OCI-LY1 (cell line): ENCODE results near the gene ACVR2A.

ENCODE experiments used
- H2AFZ ChIP-seq: fragments of 200-600 bp; sonication (generic), shearing (Covaris generic); 2 replicates; pipeline ENCODE4 v1.6.0; 2014; ENCODE audit warnings: antibody characterized with exemption, mild to moderate bottlenecking, low read length
- H3F3A ChIP-seq: fragments of 200-600 bp; sonication (generic), shearing (Covaris generic); 2 replicates; pipeline ENCODE4 v1.6.0; 2014; ENCODE audit warnings: mild to moderate bottlenecking, antibody characterized with exemption, low read length, moderate library complexity; ENCODE audit not compliant: insufficient read depth
- H3K27ac ChIP-seq: fragments of 200-600 bp; sonication (generic); 2 replicates; pipeline ENCODE4 v1.5.1; 2014; ENCODE audit warnings: low read length, mixed run types, mild to moderate bottlenecking, low read depth; ENCODE audit not compliant: poor library complexity, severe bottlenecking
- H3K27me3 ChIP-seq: fragments of 200-600 bp; sonication (generic); 2 replicates; pipeline ENCODE4 v1.6.0; 2014; ENCODE audit warnings: antibody characterized with exemption, mild to moderate bottlenecking, low read length, moderate library complexity; ENCODE audit not compliant: insufficient read depth
- H3K36me3 ChIP-seq: fragments of 200-600 bp; sonication (generic); 2 replicates; pipeline ENCODE4 v1.6.1; 2014; ENCODE audit warnings: mild to moderate bottlenecking, antibody characterized with exemption, low read length, moderate library complexity, mixed read lengths; ENCODE audit not compliant: insufficient read depth
- H3K4me1 ChIP-seq: fragments of 200-600 bp; sonication (generic); 2 replicates; pipeline ENCODE4 v1.5.1; 2014; ENCODE audit warnings: mild to moderate bottlenecking, low read length, moderate library complexity; ENCODE audit not compliant: insufficient read depth, severe bottlenecking
- H3K4me2 ChIP-seq: fragments of 200-600 bp; sonication (generic), shearing (Covaris generic); 2 replicates; pipeline ENCODE4 v1.6.1; 2014; ENCODE audit warnings: low read length
- H3K4me3 ChIP-seq: fragments of 200-600 bp; sonication (generic); 2 replicates; pipeline ENCODE4 v1.5.1; 2014; ENCODE audit warnings: low read length, low read depth, mild to moderate bottlenecking, mixed read lengths; ENCODE audit not compliant: poor library complexity, severe bottlenecking
- H3K79me2 ChIP-seq: fragments of 200-600 bp; shearing (Covaris generic); 2 replicates; pipeline ENCODE4 v1.6.1; 2016; ENCODE audit warnings: mixed run types, low read length, mixed read lengths; ENCODE audit not compliant: insufficient read depth
- H3K9ac ChIP-seq: fragments of 200-600 bp; sonication (generic), shearing (Covaris generic); 2 replicates; pipeline ENCODE4 v1.6.1; 2014; ENCODE audit warnings: mild to moderate bottlenecking, low read length, mixed read lengths
- H3K9me2 ChIP-seq: fragments of 200-600 bp; sonication (generic), shearing (Covaris generic); 2 replicates; pipeline ENCODE4 v1.6.1; 2014; ENCODE audit warnings: low read depth, mild to moderate bottlenecking, low read length, mixed read lengths
- H3K9me3 ChIP-seq: fragments of 200-600 bp; shearing (Covaris generic); 2 replicates; pipeline ENCODE4 v1.6.1; 2014; ENCODE audit warnings: low read length, mixed read lengths
- H4K20me1 ChIP-seq: fragments of 200-600 bp; sonication (generic), shearing (Covaris generic); 2 replicates; pipeline ENCODE4 v1.6.0; 2016; ENCODE audit warnings: mild to moderate bottlenecking, low read length; ENCODE audit not compliant: insufficient read depth
- CTCF ChIP-seq: fragments of 200-600 bp; sonication (generic), shearing (Covaris generic); IDR thresholded peaks from 2 replicates; pipeline ENCODE4 v1.5.1; 2017; ENCODE audit warnings: mild to moderate bottlenecking, antibody characterized with exemption, low read length, moderate library complexity, mixed read lengths
- EZH2 ChIP-seq: fragments of 200-600 bp; sonication (generic), shearing (Covaris generic); IDR thresholded peaks from 2 replicates; pipeline ENCODE4 v1.8.0; 2017; ENCODE audit warnings: borderline replicate concordance, mixed run types, mild to moderate bottlenecking, antibody characterized with exemption, low read length, moderate library complexity, mixed read lengths

ACVR2A gene

DNA sequence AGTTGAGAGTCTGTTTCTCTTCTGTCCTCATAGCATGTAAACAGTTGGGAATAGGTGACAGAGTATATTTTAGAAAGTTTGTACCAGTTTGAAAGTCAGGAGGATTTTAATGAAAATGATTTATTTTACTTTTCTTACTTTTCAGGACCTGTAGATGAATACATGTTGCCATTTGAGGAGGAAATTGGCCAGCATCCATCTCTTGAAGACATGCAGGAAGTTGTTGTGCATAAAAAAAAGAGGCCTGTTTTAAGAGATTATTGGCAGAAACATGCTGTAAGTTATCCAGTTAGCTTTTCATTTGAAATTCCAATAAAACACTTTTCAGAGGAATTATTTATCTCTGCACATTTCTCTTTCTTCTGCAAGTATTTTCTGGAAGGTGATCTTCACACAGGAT is 81.1 kb downstream of the ACVR2A start:
- no peaks in the 10 kb centered on the region for H3K4me1 ChIP-seq
- H3K79me2 ChIP-seq: no peaks in the 10 kb centered on the region
- no peak overlapping the region for H3K9ac ChIP-seq
- H3K9me2 ChIP-seq: no peaks in the 10 kb centered on the region
- H2AFZ ChIP-seq: no peak overlapping the region
- no peak overlapping the region for H3K4me3 ChIP-seq
- H3K27me3 ChIP-seq: no peaks in the 10 kb centered on the region
- no peak overlapping the region for H3K27ac ChIP-seq
- no peaks in the 10 kb centered on the region for H3K36me3 ChIP-seq
- H3K4me2 ChIP-seq: no peak overlapping the region
- no peaks in the 10 kb centered on the region for H3F3A ChIP-seq
- TF ChIP-seq EZH2: no peak
- no peak for TF ChIP-seq CTCF
- no peaks in the 10 kb centered on the region for H4K20me1 ChIP-seq
- no peaks in the 10 kb centered on the region for H3K9me3 ChIP-seq

GRCh38 chr2:147927053-147927588 is 82.3 kb downstream of the ACVR2A start:
- H4K20me1 ChIP-seq: no peaks in the 10 kb centered on the region
- H3K9me2 ChIP-seq: no peaks in the 10 kb centered on the region
- no peak overlapping the region for H3K9ac ChIP-seq
- H3K9me3 ChIP-seq: no peaks in the 10 kb centered on the region
- no peak for TF ChIP-seq CTCF
- no peak for TF ChIP-seq EZH2
- H3K27ac ChIP-seq: no peak overlapping the region
- no peaks in the 10 kb centered on the region for H3K79me2 ChIP-seq
- no peaks in the 10 kb centered on the region for H3K27me3 ChIP-seq
- H3K4me2 ChIP-seq: no peak overlapping the region
- H3K4me1 ChIP-seq: no peaks in the 10 kb centered on the region
- H3F3A ChIP-seq: no peaks in the 10 kb centered on the region
- H3K4me3 ChIP-seq: no peak overlapping the region
- H2AFZ ChIP-seq: no peak overlapping the region
- H3K36me3 ChIP-seq: no peaks in the 10 kb centered on the region

DNA sequence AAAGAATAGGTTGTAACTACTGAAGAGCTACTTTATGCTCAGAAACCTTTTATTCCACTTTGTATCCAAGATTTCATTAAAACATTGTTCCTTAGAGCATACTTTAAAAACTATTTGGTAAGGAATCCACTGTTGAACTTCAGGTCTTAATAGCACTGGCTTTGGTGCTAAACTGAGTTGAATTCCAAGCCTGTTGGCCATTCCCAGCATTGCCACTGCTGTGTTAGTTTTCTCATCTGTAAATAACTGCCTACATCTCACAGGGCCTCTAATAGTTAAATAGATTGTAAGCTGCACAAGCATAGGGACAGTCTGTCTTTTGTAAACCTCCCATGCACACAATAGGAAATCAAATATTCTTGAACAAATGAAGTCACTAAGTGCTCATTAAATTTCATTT is 89.1 kb downstream of the ACVR2A start:
- Histone ChIP-seq H3K4me2 (no peak overlapping the region), H3K27ac (no peak overlapping the region), H4K20me1 (no peaks in the 10 kb centered on the region), H3F3A (no peaks in the 10 kb centered on the region), H3K4me1 (no peaks in the 10 kb centered on the region), H3K9ac (no peak overlapping the region), H3K9me3 (no peaks in the 10 kb centered on the region), H2AFZ (no peak overlapping the region), H3K36me3 (peaks cover 37% of the 10 kb centered on the region; the same call in 1 of the 2 replicates), H3K27me3 (no peaks in the 10 kb centered on the region), H3K4me3 (no peak overlapping the region), H3K79me2 (no peaks in the 10 kb centered on the region), H3K9me2 (no peaks in the 10 kb centered on the region)
- no peak for TF ChIP-seq EZH2
- TF ChIP-seq CTCF: no peak
